ENCODE measurements around the gene SYN1.

SYN1 gene

DNA sequence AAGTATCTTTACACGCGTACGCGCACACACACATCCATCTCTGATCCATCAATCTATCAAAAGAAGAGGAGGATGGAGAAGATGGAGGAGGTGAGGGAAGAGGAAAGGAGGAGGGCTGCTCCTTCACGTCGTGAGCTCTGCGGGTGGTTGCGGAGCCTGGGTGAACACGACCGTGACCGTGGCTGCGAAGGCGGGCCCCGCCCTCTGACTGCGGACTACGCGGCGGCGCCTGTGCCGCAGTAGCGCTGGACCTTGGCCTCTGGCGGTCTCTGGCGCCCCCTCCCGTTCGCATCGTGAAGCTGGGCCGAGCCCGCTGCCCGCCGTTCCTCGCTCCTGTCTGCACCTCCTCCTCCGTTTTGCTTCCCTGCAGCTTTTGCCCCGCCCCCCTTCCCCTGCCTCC lies 96.4 kb downstream of the SYN1 start:
- no peak for DNase-seq (ENCODE audit: low read depth)

Data from HS-27A (cell line).